ENCODE results near the gene PPP1R9A.

PPP1R9A gene

GRCh38 chr7:95141755-95142154 is 234.4 kb downstream of the PPP1R9A start:
- no peak overlapping the region for H3K4me3 ChIP-seq (ENCODE audit: low read depth, low read length)
- no peak for TF ChIP-seq CTCF (IDR thresholded peaks at IDR 0.05; ENCODE audit: low read depth, low read length)

GRCh38 chr7:95144256-95144655 is 236.9 kb downstream of the PPP1R9A start:
- TF ChIP-seq CTCF (IDR thresholded peaks at IDR 0.05; ENCODE audit: low read depth, low read length): no peak

GRCh38 chr7:95155965-95156364 is 248.6 kb downstream of the PPP1R9A start:
- no peak overlapping the region for H3K4me3 ChIP-seq (ENCODE audit: low read depth, low read length)

More at GRCh38 chr7:95144256-95144655, 236.9 kb downstream of the PPP1R9A start:
- H3K4me3 ChIP-seq (ENCODE audit: low read depth, low read length): no peak overlapping the region

GRCh38 chr7:95157381-95157780 is 250.0 kb downstream of the PPP1R9A start:
- no peak overlapping the region for H3K4me3 ChIP-seq (ENCODE audit: low read depth, low read length)
- no peak for TF ChIP-seq CTCF (IDR thresholded peaks at IDR 0.05; ENCODE audit: low read depth, low read length)

More at GRCh38 chr7:95155965-95156364, 248.6 kb downstream of the PPP1R9A start:
- TF ChIP-seq CTCF (IDR thresholded peaks at IDR 0.05; ENCODE audit: low read depth, low read length): no peak

- no peak overlapping the region for H3K4me3 ChIP-seq (ENCODE audit: low read depth, low read length)
- no peak for TF ChIP-seq CTCF (IDR thresholded peaks at IDR 0.05; ENCODE audit: low read depth, low read length)
Observed at GRCh38 chr7:95169678-95170077, 262.3 kb downstream of the PPP1R9A start.

GRCh38 chr7:95172420-95172819 is 265.0 kb downstream of the PPP1R9A start:
- no peak for TF ChIP-seq CTCF (IDR thresholded peaks at IDR 0.05; ENCODE audit: low read depth, low read length)

GRCh38 chr7:95190515-95190914 is 283.1 kb downstream of the PPP1R9A start:
- TF ChIP-seq CTCF (IDR thresholded peaks at IDR 0.05; ENCODE audit: low read depth, low read length): no peak

More at GRCh38 chr7:95172420-95172819, 265.0 kb downstream of the PPP1R9A start:
- no peak overlapping the region for H3K4me3 ChIP-seq (ENCODE audit: low read depth, low read length)

More at GRCh38 chr7:95190515-95190914, 283.1 kb downstream of the PPP1R9A start:
- no peak overlapping the region for H3K4me3 ChIP-seq (ENCODE audit: low read depth, low read length)

All from WI38 (cell line).